Neural crest cell (in vitro differentiated cells): ENCODE measurements around the gene PKIB. TPM values are rescaled to one million over a fixed set of nuclear protein-coding genes. Genes with fewer than 3 reads are reported as not detected.

Experiments used
- DNase-seq: peaks from one replicate; pipeline ENCODE4 v3.0.0; 2021; ENCODE audit warnings: low read depth, mixed read lengths, low spot score
- H3K27ac Mint-ChIP-seq: one replicate; pipeline ENCODE4 v1.8.0; 2021; ENCODE audit warnings: mild to moderate bottlenecking, mixed read lengths; ENCODE audit not compliant: unreplicated experiment
- H3K27me3 Mint-ChIP-seq: 2 replicates; pipeline ENCODE4 v1.8.0; 2021; ENCODE audit warnings: low read depth, mild to moderate bottlenecking, mixed read lengths
- H3K36me3 Mint-ChIP-seq: 2 replicates; pipeline ENCODE4 v1.8.0; 2021; ENCODE audit warnings: low read depth, mild to moderate bottlenecking, mixed read lengths
- H3K4me1 Mint-ChIP-seq: 2 replicates; pipeline ENCODE4 v1.8.0; 2021; ENCODE audit warnings: mixed read lengths
- H3K4me3 Mint-ChIP-seq: one replicate; pipeline ENCODE4 v1.8.0; 2021; ENCODE audit warnings: mild to moderate bottlenecking, mixed read lengths
- H3K9me3 Mint-ChIP-seq: 2 replicates; pipeline ENCODE4 v1.8.0; 2021; ENCODE audit warnings: mixed read lengths
- total RNA-seq: library from RNA; stranded (reverse); gene quantifications from 2 replicates; pipeline ENCODE4 v1.2.1, GENCODE V29; 2021
- TF ChIP-seq, protein P1 (sequence below): fragments of 200-600 bp; sonication (generic); conservative IDR thresholded peaks from 2 replicates; pipeline ENCODE4 v1.5.0; 2021; ENCODE audit warnings: antibody characterized with exemption, mild to moderate bottlenecking

PKIB gene
- total RNA-seq, 1 donor from 2014 or later = 86.4 TPM

- no peak overlapping the region for H3K4me3 Mint-ChIP-seq
- DNase-seq = no peak
- H3K27me3 Mint-ChIP-seq = no peaks in the 10 kb centered on the region
- H3K27ac Mint-ChIP-seq = no peak overlapping the region
- peaks cover 4% of the 10 kb centered on the region for H3K4me1 Mint-ChIP-seq
- TF ChIP-seq, protein P1, sequence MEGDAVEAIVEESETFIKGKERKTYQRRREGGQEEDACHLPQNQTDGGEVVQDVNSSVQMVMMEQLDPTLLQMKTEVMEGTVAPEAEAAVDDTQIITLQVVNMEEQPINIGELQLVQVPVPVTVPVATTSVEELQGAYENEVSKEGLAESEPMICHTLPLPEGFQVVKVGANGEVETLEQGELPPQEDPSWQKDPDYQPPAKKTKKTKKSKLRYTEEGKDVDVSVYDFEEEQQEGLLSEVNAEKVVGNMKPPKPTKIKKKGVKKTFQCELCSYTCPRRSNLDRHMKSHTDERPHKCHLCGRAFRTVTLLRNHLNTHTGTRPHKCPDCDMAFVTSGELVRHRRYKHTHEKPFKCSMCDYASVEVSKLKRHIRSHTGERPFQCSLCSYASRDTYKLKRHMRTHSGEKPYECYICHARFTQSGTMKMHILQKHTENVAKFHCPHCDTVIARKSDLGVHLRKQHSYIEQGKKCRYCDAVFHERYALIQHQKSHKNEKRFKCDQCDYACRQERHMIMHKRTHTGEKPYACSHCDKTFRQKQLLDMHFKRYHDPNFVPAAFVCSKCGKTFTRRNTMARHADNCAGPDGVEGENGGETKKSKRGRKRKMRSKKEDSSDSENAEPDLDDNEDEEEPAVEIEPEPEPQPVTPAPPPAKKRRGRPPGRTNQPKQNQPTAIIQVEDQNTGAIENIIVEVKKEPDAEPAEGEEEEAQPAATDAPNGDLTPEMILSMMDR = no peak
- H3K9me3 Mint-ChIP-seq = peaks cover 8% of the 10 kb centered on the region
- peaks cover 9% of the 10 kb centered on the region for H3K36me3 Mint-ChIP-seq
Observed at GRCh38 chr6:122648726-122649125, 38.5 kb downstream of the PKIB start.

- TF ChIP-seq, protein P1 = no peak
- Mint-ChIP-seq H3K4me3 (no peak overlapping the region), H3K36me3 (peaks cover 9% of the 10 kb centered on the region), H3K27me3 (no peaks in the 10 kb centered on the region), H3K27ac (no peak overlapping the region), H3K9me3 (peaks cover 8% of the 10 kb centered on the region), H3K4me1 (peaks cover 4% of the 10 kb centered on the region)
- no peak for DNase-seq
Observed at GRCh38 chr6:122649701-122650100, 39.5 kb downstream of the PKIB start.

GRCh38 chr6:122650403-122650802 is 40.2 kb downstream of the PKIB start:
- H3K27me3 Mint-ChIP-seq = no peaks in the 10 kb centered on the region
- DNase-seq = no peak
- no peak overlapping the region for H3K4me3 Mint-ChIP-seq
- H3K27ac Mint-ChIP-seq = no peak overlapping the region
- TF ChIP-seq, protein P1 = no peak
- H3K4me1 Mint-ChIP-seq = peaks cover 4% of the 10 kb centered on the region
- H3K36me3 Mint-ChIP-seq = peaks cover 6% of the 10 kb centered on the region
- H3K9me3 Mint-ChIP-seq = peaks cover 8% of the 10 kb centered on the region

DNA sequence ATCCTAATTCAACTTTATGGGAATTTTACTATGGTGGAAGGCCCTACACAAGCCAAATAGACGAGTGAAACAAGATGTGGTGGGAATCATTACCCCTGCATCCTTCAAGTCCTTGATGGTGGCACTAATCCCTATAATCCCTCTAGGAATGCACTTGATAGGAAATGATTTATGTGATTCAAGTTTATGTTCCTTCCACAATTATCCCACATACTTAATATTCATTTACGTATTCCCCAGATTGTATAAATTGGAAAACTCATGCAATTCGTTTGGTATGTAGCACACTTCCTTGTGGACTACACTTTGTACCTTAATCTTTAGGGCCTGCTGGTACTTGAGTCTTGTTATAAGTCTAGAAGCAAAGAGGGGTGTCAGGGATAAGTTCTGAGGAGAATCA is 40.8 kb downstream of the PKIB start:
- H3K4me3 Mint-ChIP-seq = no peak overlapping the region
- H3K4me1 Mint-ChIP-seq = peaks cover 4% of the 10 kb centered on the region
- no peak for DNase-seq
- H3K27me3 Mint-ChIP-seq = no peaks in the 10 kb centered on the region
- peaks cover 8% of the 10 kb centered on the region for H3K9me3 Mint-ChIP-seq
- no peak overlapping the region for H3K27ac Mint-ChIP-seq
- peaks cover 6% of the 10 kb centered on the region for H3K36me3 Mint-ChIP-seq
- TF ChIP-seq, protein P1 = no peak

GRCh38 chr6:122651604-122652003 is 41.4 kb downstream of the PKIB start:
- peaks cover 8% of the 10 kb centered on the region for H3K9me3 Mint-ChIP-seq
- DNase-seq = no peak
- H3K27ac Mint-ChIP-seq = no peak overlapping the region
- H3K36me3 Mint-ChIP-seq = peaks cover 6% of the 10 kb centered on the region
- TF ChIP-seq, protein P1 = no peak
- no peak overlapping the region for H3K4me3 Mint-ChIP-seq
- H3K4me1 Mint-ChIP-seq = peaks cover 4% of the 10 kb centered on the region
- H3K27me3 Mint-ChIP-seq = no peaks in the 10 kb centered on the region

GRCh38 chr6:122652431-122652830 is 42.2 kb downstream of the PKIB start:
- peaks cover 6% of the 10 kb centered on the region for H3K9me3 Mint-ChIP-seq
- no peak for DNase-seq
- H3K4me3 Mint-ChIP-seq = no peak overlapping the region
- no peak overlapping the region for H3K27ac Mint-ChIP-seq
- TF ChIP-seq, protein P1 = no peak
- H3K4me1 Mint-ChIP-seq = peaks cover 4% of the 10 kb centered on the region
- peaks cover 6% of the 10 kb centered on the region for H3K36me3 Mint-ChIP-seq
- H3K27me3 Mint-ChIP-seq = no peaks in the 10 kb centered on the region
